HG03025 (cell line): ENCODE measurements around the gene AHRR.

Source experiments
- ATAC-seq: cut with Tn5 transposase; IDR thresholded peaks from one replicate; pipeline ENCODE4 v1.9.1; 2021; ENCODE audit warnings: mild to moderate bottlenecking, moderate library complexity; ENCODE audit not compliant: unreplicated experiment, low FRiP score

Gene AHRR

GRCh38 chr5:423626-424261 is 102.2 kb downstream of the AHRR start:
- ATAC-seq, result no peak

GRCh38 chr5:424301-425110 is 103.0 kb downstream of the AHRR start:
- ATAC-seq, result peak; percentile 83

- no peak for ATAC-seq
Observed at GRCh38 chr5:425714-426113, 104.2 kb downstream of the AHRR start.

- ATAC-seq, result no peak
Observed at GRCh38 chr5:426392-426976, 105.0 kb downstream of the AHRR start.

- no peak for ATAC-seq
Observed at GRCh38 chr5:427415-428087, 106.0 kb downstream of the AHRR start.

GRCh38 chr5:428219-428618 is 106.7 kb downstream of the AHRR start:
- no peak for ATAC-seq

- ATAC-seq, result no peak
Observed at GRCh38 chr5:428754-429452, 107.4 kb downstream of the AHRR start.

GRCh38 chr5:429453-430188 is 108.1 kb downstream of the AHRR start:
- ATAC-seq, result no peak

GRCh38 chr5:430214-430925 is 108.9 kb downstream of the AHRR start:
- no peak for ATAC-seq

GRCh38 chr5:431001-431710 is 109.6 kb downstream of the AHRR start:
- no peak for ATAC-seq

- no peak for ATAC-seq
Observed at GRCh38 chr5:431711-432050, 110.2 kb downstream of the AHRR start.

GRCh38 chr5:432201-432927 is 110.8 kb downstream of the AHRR start:
- no peak for ATAC-seq

- no peak for ATAC-seq
Observed at GRCh38 chr5:432928-433791, 111.6 kb downstream of the AHRR start.

- ATAC-seq, result no peak
Observed at GRCh38 chr5:433836-434235, 112.3 kb downstream of the AHRR start.

- no peak for ATAC-seq
Observed at GRCh38 chr5:434443-435146, 113.1 kb downstream of the AHRR start.

- no peak for ATAC-seq
Observed at GRCh38 chr5:435156-435790, 113.8 kb downstream of the AHRR start.
